ENCODE data around the gene STT3A.
A peak's percentile ranks its signal among the peaks of the same experiment; 100 is the strongest.

The STT3A gene

GRCh38 chr11:125588505-125588904 is 4.1 kb upstream of the STT3A start:
- DNase-seq (ENCODE audit: low spot score) = no peak

- DNase-seq (ENCODE audit: low spot score) = peak; percentile 34
These were observed 875 bp upstream of the STT3A start for GRCh38 chr11:125591649-125592304.

DNA sequence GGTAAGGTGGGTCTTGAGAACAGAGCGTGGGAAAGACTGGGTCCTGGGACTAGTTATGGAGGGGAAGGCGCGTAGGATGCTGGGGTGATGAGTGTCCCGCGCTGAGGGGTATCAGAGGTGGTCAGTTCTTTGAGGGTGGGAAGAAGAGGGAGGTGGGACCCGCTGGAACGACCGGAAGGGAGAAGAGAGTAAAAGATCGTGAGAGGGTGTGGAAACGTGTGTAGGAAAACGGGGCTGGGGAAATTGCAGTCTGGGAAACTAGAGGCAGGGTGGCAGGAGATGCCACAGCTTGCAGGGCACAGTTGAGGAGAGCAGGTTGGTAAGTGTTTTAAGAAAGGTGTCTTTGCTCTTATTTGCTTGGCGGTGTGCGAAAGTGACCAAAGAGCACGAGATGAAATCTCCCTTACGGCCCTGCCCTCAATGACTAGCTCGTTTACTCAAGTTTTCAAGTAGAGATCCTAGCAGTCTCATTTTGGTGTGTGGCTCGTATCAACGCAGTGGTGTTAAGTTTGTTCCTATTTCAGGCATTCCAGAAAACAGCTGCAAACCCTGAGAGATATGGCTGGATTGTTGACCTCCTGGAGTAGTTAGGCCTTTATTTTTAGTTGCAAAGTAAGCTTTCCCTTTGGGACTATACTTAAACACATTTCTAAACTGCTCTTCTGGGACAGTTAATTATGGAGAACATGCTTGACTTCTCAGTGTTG is 615 bp downstream of the STT3A start:
- DNase-seq (ENCODE audit: low spot score) = peak; percentile 8

GRCh38 chr11:125594958-125595357 is 2.3 kb downstream of the STT3A start:
- no peak for DNase-seq (ENCODE audit: low spot score)

GRCh38 chr11:125600663-125601062 is 8.0 kb downstream of the STT3A start:
- no peak for DNase-seq (ENCODE audit: low spot score)

DNA sequence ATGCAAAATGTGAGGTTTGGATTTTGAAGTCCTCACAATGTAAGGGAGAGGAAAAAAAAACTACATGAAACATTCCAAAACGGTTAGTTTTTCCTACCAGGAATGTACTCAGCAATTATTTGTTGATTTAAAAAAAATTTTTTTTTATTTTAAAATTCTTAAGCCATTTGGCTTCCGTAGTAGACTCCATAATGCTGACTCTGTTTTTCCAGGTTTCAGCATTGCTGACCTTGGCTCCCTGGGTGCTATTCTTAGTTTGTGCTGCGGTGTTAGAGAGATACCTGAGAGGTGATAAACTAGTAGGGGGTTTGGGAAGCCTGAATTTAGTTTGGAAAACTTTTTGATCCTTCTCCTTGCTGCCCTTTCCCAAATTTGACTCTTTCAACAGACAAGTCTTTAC is 10.6 kb downstream of the STT3A start:
- no peak for DNase-seq (ENCODE audit: low spot score)

- DNase-seq (ENCODE audit: low spot score) = no peak
These were observed 12.8 kb downstream of the STT3A start for GRCh38 chr11:125605417-125605816.

GRCh38 chr11:125609545-125609944 is 16.9 kb downstream of the STT3A start:
- no peak for DNase-seq (ENCODE audit: low spot score)

GRCh38 chr11:125618383-125618782 is 25.7 kb downstream of the STT3A start:
- DNase-seq (ENCODE audit: low spot score) = no peak

DNA sequence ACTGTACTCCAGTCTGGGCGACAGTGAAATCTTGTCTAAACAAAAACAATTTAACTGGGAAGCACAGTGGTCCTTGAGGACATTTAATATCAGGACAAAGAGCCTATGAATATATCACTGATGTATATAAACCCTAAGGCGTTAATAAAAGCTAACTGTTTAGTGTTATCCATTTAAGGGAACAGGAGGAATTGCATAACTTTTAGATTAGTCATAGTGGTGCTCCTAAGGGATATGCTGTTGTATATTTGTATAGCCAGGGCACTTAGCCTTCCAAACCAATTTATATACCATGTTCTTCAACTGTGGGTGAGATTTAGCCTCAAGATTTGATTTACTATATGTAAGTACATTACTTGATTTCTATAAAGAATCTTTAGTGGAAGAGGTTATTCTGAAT is 29.3 kb downstream of the STT3A start:
- no peak for DNase-seq (ENCODE audit: low spot score)

GRCh38 chr11:125623064-125623463 is 30.4 kb downstream of the STT3A start:
- DNase-seq (ENCODE audit: low spot score) = no peak

- DNase-seq (ENCODE audit: low spot score) = no peak
These were observed 32.1 kb downstream of the STT3A start, which contains the start of gene CHEK1 for GRCh38 chr11:125624756-125625213. TSS of gene CHEK1 (plus strand) at chr11:125625163. CDS start at chr11:125626769, 1,606 bp downstream.

GRCh38 chr11:125625225-125625629 is 32.6 kb downstream of the STT3A start:
- no peak for DNase-seq (ENCODE audit: low spot score)

DNA sequence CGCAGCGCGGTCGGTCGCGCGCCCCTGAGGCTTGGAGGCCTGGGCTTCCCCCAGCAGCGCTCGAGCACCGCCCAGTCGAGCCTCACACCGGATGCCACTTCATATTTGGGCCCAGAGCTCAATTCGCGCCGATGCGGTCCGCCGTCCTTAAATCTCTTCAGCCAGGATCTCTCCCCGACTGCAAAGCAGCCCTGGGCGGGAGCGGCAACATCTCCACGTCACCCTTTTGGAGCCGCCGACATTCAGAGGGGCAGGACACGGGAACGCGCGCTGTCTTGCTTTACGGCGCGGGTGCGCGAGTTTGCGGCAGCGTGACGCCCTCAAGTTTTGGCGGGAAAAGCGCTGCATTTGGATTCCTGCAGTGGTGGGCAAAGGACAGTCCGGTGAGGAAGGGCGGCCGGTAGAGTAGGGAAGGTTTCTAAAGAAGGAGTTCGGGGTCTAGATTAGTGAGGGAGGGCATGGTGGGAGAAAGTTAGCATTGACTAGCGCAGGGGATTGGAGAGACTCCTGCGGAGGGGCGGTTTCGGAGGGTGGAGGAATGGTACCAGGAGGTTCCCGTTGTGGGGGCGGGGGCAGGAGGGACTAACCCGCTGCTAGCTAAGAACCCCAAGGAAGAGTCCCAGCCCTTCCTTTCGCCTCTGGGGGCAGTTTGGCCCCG is 33.1 kb downstream of the STT3A start:
- DNase-seq (ENCODE audit: low spot score) = peak; percentile 79

- peak; percentile 39 for DNase-seq (ENCODE audit: low spot score)
These were observed 33.8 kb downstream of the STT3A start for GRCh38 chr11:125626288-125626950.

DNA sequence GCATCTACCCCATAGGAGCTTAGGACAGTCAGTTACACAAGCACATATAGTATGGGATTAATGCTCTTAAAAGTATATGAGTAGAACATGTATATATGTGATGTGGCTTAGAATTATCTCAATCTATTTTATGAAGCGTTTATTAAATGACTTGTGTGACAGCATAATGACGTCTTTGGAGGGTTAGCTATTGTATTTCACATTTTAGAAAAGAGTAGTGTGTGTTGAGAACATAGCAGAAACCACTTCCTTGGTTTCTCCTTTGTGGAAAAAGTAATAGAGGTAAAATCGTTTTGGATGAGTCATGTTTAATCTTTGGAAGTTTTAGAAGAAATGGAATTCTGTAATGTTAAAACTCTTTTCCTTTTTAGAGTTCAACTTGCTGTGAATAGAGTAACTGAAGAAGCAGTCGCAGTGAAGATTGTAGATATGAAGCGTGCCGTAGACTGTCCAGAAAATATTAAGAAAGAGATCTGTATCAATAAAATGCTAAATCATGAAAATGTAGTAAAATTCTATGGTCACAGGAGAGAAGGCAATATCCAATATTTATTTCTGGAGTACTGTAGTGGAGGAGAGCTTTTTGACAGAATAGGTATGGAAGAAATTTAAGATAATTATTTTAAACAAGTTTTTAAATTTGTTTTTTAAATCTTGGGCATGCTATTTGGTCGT is 34.7 kb downstream of the STT3A start:
- no peak for DNase-seq (ENCODE audit: low spot score)

GRCh38 chr11:125637840-125638239 is 45.2 kb downstream of the STT3A start:
- no peak for DNase-seq (ENCODE audit: low spot score)

DNA sequence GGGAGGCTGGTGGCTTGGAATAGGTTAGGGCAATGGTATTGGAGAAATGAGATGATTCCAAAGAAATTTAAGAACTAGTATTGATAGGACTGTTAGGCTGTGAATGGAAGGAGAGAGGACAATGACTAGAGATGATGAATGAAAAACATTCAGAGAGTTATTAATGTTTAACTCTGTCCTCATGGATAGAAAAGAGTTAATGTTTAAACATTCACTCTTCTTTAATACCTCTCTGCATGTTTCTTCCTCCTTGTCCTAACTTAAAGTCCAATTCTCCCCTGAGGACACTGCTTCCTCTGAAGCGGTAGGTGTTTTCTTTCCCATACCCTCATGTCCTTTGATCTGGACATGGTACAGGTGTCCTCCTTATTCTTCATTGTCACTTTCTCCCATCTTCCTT is 45.7 kb downstream of the STT3A start:
- DNase-seq (ENCODE audit: low spot score) = no peak

DNA sequence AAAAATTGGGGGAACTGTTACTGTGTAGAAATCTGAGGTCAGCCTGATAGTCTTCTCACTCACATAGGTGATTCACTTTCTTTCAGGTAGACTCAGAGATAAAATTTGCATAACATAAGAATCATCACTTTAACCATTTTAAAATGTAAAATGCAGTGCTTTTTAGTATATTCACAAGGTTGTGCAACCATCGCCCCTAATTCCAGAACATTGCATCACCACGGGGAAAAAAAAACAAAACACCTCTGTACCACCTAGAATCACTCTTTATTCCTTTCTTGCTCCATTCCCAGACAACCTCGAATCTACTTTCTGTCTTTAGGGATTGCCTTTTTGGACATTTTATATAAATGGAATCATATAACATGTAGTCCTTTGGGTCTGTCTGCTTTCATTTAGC is 53.2 kb downstream of the STT3A start:
- DNase-seq (ENCODE audit: low spot score) = no peak

- DNase-seq (ENCODE audit: low spot score) = no peak
These were observed 57.0 kb downstream of the STT3A start for GRCh38 chr11:125649465-125650166.

GRCh38 chr11:125662689-125663088 is 70.0 kb downstream of the STT3A start:
- DNase-seq (ENCODE audit: low spot score) = no peak

Data from germinal center (tissue), 1 donor.